Tibial nerve (tissue), 4 donors: ENCODE measurements around the gene SDCCAG8. TPM values are rescaled to one million over a fixed set of nuclear protein-coding genes. Genes with fewer than 3 reads are reported as not detected.

Source experiments
- DNase-seq, 2 donors: peaks; one replicate each; pipeline ENCODE4 v3.0.0-alpha.2; 2019; ENCODE audit warnings: low spot score in 2 of 2
- H3K27ac ChIP-seq, 4 donors: fragments of 200-600 bp; sonication (generic) in 3 of 4; one replicate each; pipeline ENCODE4 v1.5.1; 2017 to 2019; ENCODE audit warnings: mild to moderate bottlenecking in 1 of 4
- H3K27me3 ChIP-seq, 2 donors: fragments of 200-600 bp; sonication (generic) in 1 of 2; one replicate each; pipeline versions ENCODE4 v1.5.1 to v1.6.0; 2017 to 2019
- H3K36me3 ChIP-seq, 3 donors: fragments of 200-600 bp; sonication (generic); one replicate each; pipeline ENCODE4 v1.5.1; 2018 to 2019
- H3K4me1 ChIP-seq, 4 donors: fragments of 200-600 bp; sonication (generic) in 3 of 4; one replicate each; pipeline ENCODE4 v1.5.1; 2017 to 2019
- H3K4me3 ChIP-seq, 4 donors: fragments of 200-600 bp; sonication (generic) in 3 of 4; one replicate each; pipeline ENCODE4 v1.5.1; 2017 to 2019; ENCODE audit warnings: mild to moderate bottlenecking in 1 of 4, moderate library complexity in 1 of 4
- H3K9me3 ChIP-seq, 4 donors: fragments of 200-600 bp; sonication (generic) in 3 of 4; one replicate each; pipeline ENCODE4 v1.5.1; 2017 to 2019
- EP300 ChIP-seq, 2 donors: sonication (generic); formaldehyde crosslinking; IDR thresholded peaks; one replicate each; pipeline ENCODE4 v1.6.1; 2017; ENCODE audit warnings: antibody characterized with exemption in 2 of 2, mild to moderate bottlenecking in 1 of 2
- POLR2A ChIP-seq, 2 donors: fragments of 450-650 bp; IDR thresholded peaks; one replicate each; pipeline ENCODE4 v1.6.1; 2017; ENCODE audit warnings: antibody characterized with exemption in 2 of 2, mild to moderate bottlenecking in 2 of 2, moderate library complexity in 2 of 2
- WGBS, 2 donors: methylation state at CpG; one replicate each; pipeline ENCODE4 v1.1.5; 2018; 5-methylcytosine and 5-hydroxymethylcytosine counted together
- total RNA-seq, 4 donors: library from RNA; depleted of rRNA; stranded (reverse); fragments of >200 nt; gene quantifications; one replicate each; pipeline ENCODE4 v1.1.0, GENCODE V29; 2016
- TF ChIP-seq, protein P1 (sequence below), 5 experiments: fragments of 200-600 bp in 3 of 5; fragments of 450-650 bp in 2 of 5; sonication (generic) in 3 of 5; IDR thresholded peaks; one replicate each; pipeline ENCODE4 v1.5.1; 2016 to 2019; ENCODE audit warnings: antibody characterized with exemption in 5 of 5, mild to moderate bottlenecking in 3 of 5, moderate library complexity in 2 of 5

SDCCAG8 gene
- total RNA-seq, 4 donors from 2014 or later, result 39.0 to 86.5 (median 56.0) TPM

DNA sequence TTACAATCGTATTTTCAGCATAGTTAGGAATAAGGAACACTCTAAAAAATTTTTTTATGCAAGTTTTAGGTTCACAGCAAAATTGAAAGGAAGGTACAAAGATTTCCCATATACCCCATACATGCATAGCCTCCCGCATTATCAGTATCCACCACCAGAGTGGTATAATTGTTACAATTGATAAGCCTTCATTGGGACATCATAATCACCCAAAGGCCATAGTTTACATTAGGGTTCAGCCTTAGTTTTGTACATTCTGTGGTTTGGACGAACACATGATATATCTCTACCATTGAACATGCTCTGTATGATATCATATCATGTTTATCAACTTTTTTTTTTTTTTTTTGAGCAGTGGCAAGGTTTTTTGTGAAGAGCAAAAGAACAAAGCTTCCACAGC is 180.0 kb downstream of the SDCCAG8 start:
- Histone ChIP-seq H3K4me1 (no peaks in the 10 kb centered on the region), H3K4me3 (no peak overlapping the region), H3K27me3 (no peaks in the 10 kb centered on the region), H3K36me3 (peaks cover 0 to 9% (median 0%) of the 10 kb centered on the region in 3 donors), H3K9me3 (no peaks in the 10 kb centered on the region), H3K27ac (no peak overlapping the region)
- 96 to 97% methylated on average over 3 of the region's 3 CpGs for WGBS, 2 donors
- TF ChIP-seq, protein P1, sequence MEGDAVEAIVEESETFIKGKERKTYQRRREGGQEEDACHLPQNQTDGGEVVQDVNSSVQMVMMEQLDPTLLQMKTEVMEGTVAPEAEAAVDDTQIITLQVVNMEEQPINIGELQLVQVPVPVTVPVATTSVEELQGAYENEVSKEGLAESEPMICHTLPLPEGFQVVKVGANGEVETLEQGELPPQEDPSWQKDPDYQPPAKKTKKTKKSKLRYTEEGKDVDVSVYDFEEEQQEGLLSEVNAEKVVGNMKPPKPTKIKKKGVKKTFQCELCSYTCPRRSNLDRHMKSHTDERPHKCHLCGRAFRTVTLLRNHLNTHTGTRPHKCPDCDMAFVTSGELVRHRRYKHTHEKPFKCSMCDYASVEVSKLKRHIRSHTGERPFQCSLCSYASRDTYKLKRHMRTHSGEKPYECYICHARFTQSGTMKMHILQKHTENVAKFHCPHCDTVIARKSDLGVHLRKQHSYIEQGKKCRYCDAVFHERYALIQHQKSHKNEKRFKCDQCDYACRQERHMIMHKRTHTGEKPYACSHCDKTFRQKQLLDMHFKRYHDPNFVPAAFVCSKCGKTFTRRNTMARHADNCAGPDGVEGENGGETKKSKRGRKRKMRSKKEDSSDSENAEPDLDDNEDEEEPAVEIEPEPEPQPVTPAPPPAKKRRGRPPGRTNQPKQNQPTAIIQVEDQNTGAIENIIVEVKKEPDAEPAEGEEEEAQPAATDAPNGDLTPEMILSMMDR (IDR thresholded peaks at IDR 0.05), result no peak
- TF ChIP-seq POLR2A (IDR thresholded peaks at IDR 0.05) (no peak), EP300 (IDR thresholded peaks at IDR 0.05) (no peak)
- no peak for DNase-seq

GRCh38 chr1:243438146-243438545 is 182.3 kb downstream of the SDCCAG8 start:
- H3K4me1 ChIP-seq, result no peaks in the 10 kb centered on the region
- peaks cover 0 to 9% (median 0%) of the 10 kb centered on the region in 3 donors for H3K36me3 ChIP-seq
- no peak overlapping the region for H3K4me3 ChIP-seq
- H3K27ac ChIP-seq, result no peak overlapping the region
- no peak for DNase-seq
- no peaks in the 10 kb centered on the region for H3K9me3 ChIP-seq
- H3K27me3 ChIP-seq, result no peaks in the 10 kb centered on the region
- 69 to 80% methylated on average over 3 of the region's 3 CpGs for WGBS, 2 donors
- TF ChIP-seq EP300 (IDR thresholded peaks at IDR 0.05) (no peak), POLR2A (IDR thresholded peaks at IDR 0.05) (no peak)
- TF ChIP-seq, protein P1 (IDR thresholded peaks at IDR 0.05), result no peak

GRCh38 chr1:243438815-243439214 is 183.0 kb downstream of the SDCCAG8 start:
- WGBS, 2 donors, result 85 to 88% methylated on average over 2 of the region's 2 CpGs
- TF ChIP-seq, protein P1 (IDR thresholded peaks at IDR 0.05), result no peak
- TF ChIP-seq EP300 (IDR thresholded peaks at IDR 0.05) (no peak), POLR2A (IDR thresholded peaks at IDR 0.05) (no peak)
- Histone ChIP-seq H3K4me3 (no peak overlapping the region), H3K4me1 (no peaks in the 10 kb centered on the region), H3K27ac (no peak overlapping the region), H3K9me3 (no peaks in the 10 kb centered on the region), H3K27me3 (no peaks in the 10 kb centered on the region), H3K36me3 (peaks cover 0 to 9% (median 0%) of the 10 kb centered on the region in 3 donors)
- DNase-seq, result no peak

DNA sequence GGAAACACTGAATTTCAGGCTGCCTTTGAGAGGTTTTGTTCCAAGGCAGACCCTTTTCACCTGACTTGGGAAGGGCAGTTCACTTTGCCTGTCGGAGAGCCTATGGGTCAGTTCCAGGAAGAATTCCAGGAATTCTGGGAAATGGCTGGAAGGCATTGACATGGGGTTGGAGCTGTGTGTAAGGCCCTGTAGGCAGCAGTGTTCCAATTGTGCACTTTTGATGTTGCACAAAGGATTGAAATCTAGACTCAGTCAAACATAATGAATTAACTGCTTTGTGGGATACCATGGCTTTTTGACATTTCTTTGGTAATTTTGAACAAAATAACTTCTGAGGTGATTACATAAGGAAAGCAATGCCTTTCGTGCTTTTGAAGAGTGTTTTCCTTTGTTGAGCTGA is 184.6 kb downstream of the SDCCAG8 start:
- no peak for DNase-seq
- Histone ChIP-seq H3K4me1 (no peaks in the 10 kb centered on the region), H3K9me3 (no peaks in the 10 kb centered on the region), H3K27me3 (no peaks in the 10 kb centered on the region), H3K36me3 (peaks cover 0 to 9% (median 0%) of the 10 kb centered on the region in 3 donors), H3K4me3 (no peak overlapping the region), H3K27ac (no peak overlapping the region)
- 54 to 65% methylated on average over 2 of the region's 2 CpGs for WGBS, 2 donors
- TF ChIP-seq, protein P1 (IDR thresholded peaks at IDR 0.05), result no peak

- H3K27me3 ChIP-seq, result no peaks in the 10 kb centered on the region
- no peaks in the 10 kb centered on the region for H3K4me1 ChIP-seq
- no peak for TF ChIP-seq POLR2A (IDR thresholded peaks at IDR 0.05)
- H3K36me3 ChIP-seq, result peaks cover 0 to 10% (median 0%) of the 10 kb centered on the region in 3 donors
- no peak overlapping the region for H3K27ac ChIP-seq
- H3K9me3 ChIP-seq, result no peaks in the 10 kb centered on the region
- no peak overlapping the region for H3K4me3 ChIP-seq
- DNase-seq, result no peak
Measured at GRCh38 chr1:243441601-243442000, 185.8 kb downstream of the SDCCAG8 start.

GRCh38 chr1:243443557-243443956 is 187.7 kb downstream of the SDCCAG8 start:
- 69 to 77% methylated on average over 4 of the region's 4 CpGs for WGBS, 2 donors
- H3K4me3 ChIP-seq, result no peak overlapping the region
- H3K36me3 ChIP-seq, result peaks cover 0 to 2% (median 0%) of the 10 kb centered on the region in 3 donors
- no peak for DNase-seq
- peaks cover 0 to 14% (median 0%) of the 10 kb centered on the region in 4 donors for H3K4me1 ChIP-seq
- no peak for TF ChIP-seq EP300 (IDR thresholded peaks at IDR 0.05)
- TF ChIP-seq, protein P1 (IDR thresholded peaks at IDR 0.05), result no peak
- no peak for TF ChIP-seq POLR2A (IDR thresholded peaks at IDR 0.05)
- no peaks in the 10 kb centered on the region for H3K9me3 ChIP-seq
- H3K27me3 ChIP-seq, result no peaks in the 10 kb centered on the region
- no peak overlapping the region for H3K27ac ChIP-seq
